ENCODE measurements around the gene PPP2R2C. TPM values are rescaled to one million over a fixed set of nuclear protein-coding genes. Genes with fewer than 3 reads are reported as not detected.

The PPP2R2C gene
- total and polyA plus RNA-seq, 2 of the 4 experiments (the other 2 are of a cell fraction), result 0.03 TPM; not detected in 1

GRCh38 chr4:6495296-6495590 is 22.8 kb upstream of the PPP2R2C start:
- H2BK20ac ChIP-seq (ENCODE audit: low read depth, low read length), result no peak overlapping the region
- H2BK15ac ChIP-seq (ENCODE audit: low read depth, low read length), result no peak overlapping the region
- intact Hi-C loops (cut with micrococcal nuclease) (no loop called here), dilution Hi-C loops (cut with HindIII; ENCODE audit: low sequenced_read_pairs, unreplicated experiment) (no loop called here), in situ Hi-C loops (cut with MboI; ENCODE audit: low sequenced_read_pairs) (no loop called here)
- H2BK120ac ChIP-seq (ENCODE audit: low read depth, low read length), result no peak overlapping the region
- H2AK5ac ChIP-seq (ENCODE audit: low read depth, low read length), result no peak overlapping the region
- H3K9me1 ChIP-seq (ENCODE audit: insufficient read depth, low read length), result no peaks in the 10 kb centered on the region
- no peak overlapping the region for H3K4ac ChIP-seq (ENCODE audit: low read depth, low read length)
- no peak overlapping the region for H4K91ac ChIP-seq (ENCODE audit: insufficient read depth, low read depth, low read length)
- no peaks in the 10 kb centered on the region for H4K20me1 ChIP-seq (ENCODE audit: insufficient read depth, low read length)
- peaks cover 5% of the 10 kb centered on the region; the same call in 1 of the 2 replicates for H3K27me3 ChIP-seq (ENCODE audit: control insufficient read depth, insufficient read depth, low read length)
- POLR2A ChIA-PET (ENCODE audit: unreplicated experiment), result interaction anchor here (0.6 kb wide), 1 partner anchor 673 kb away, joined by 16 read pairs; no protein-coding TSS in a partner anchor
- DNase-seq (no peak), ATAC-seq (ENCODE audit: low read depth) (no peak)
- H4K8ac ChIP-seq (ENCODE audit: low read depth in 2 of 2, low read length in 2 of 2), result no peak overlapping the region
- H3K56ac ChIP-seq (ENCODE audit: extremely low read depth, insufficient read depth, low read length), result no peak overlapping the region
- no peaks in the 10 kb centered on the region for H3K9me3 ChIP-seq (ENCODE audit: control insufficient read depth, insufficient read depth, low read length)
- H4K5ac ChIP-seq (ENCODE audit: low read depth, low read length), result no peak overlapping the region
- H3K79me1 ChIP-seq (ENCODE audit: low read depth in 1 of 2, low read length in 2 of 2), result no peaks in the 10 kb centered on the region
- CTCF ChIA-PET, result no interaction called here
- TF ChIP-seq RFX5 (IDR thresholded peaks at IDR 0.05; ENCODE audit: low read depth, low read length), result no peak
- TF ChIP-seq MAZ (IDR thresholded peaks at IDR 0.05; ENCODE audit: borderline replicate concordance, low read depth, low read length), result no peak
- no peak for TF ChIP-seq MXI1 (IDR thresholded peaks at IDR 0.05; ENCODE audit: borderline replicate concordance, low read depth, low read length)
- no peak for TF ChIP-seq CTCF (conservative IDR thresholded peaks at IDR 0.05; ENCODE audit: low read depth, low read length)
- TF ChIP-seq POLR2A (IDR thresholded peaks at IDR 0.05; ENCODE audit: low read depth, low read length), result no peak
- TF ChIP-seq ELK1 (IDR thresholded peaks at IDR 0.05; ENCODE audit: borderline replicate concordance, low read depth, low read length), result no peak
- no peak for TF ChIP-seq NFE2L2 (IDR thresholded peaks at IDR 0.05; ENCODE audit: low read depth, low read length)
- BruUV-seq (replicated peaks), result no TSS peak
- H3K4me1 ChIP-seq (ENCODE audit: control insufficient read depth, insufficient read depth, low read length), result no peaks in the 10 kb centered on the region
- H2AFZ ChIP-seq (replicated peaks; ENCODE audit: low read length, poor library complexity), result no peak overlapping the region
- no peak overlapping the region for H3K14ac ChIP-seq (replicated peaks; ENCODE audit: low read depth, low read length)
- no peak overlapping the region for H3K4me2 ChIP-seq (ENCODE audit: low read depth, low read length)
- no peak overlapping the region for H2BK5ac ChIP-seq (ENCODE audit: low read depth, low read length, poor library complexity, severe bottlenecking)
- H2AK9ac ChIP-seq (replicated peaks; ENCODE audit: low read depth, low read length, poor library complexity), result no peak overlapping the region
- no peak overlapping the region for H3K27ac ChIP-seq (ENCODE audit: insufficient read depth, low read length)
- H3K36me3 ChIP-seq (ENCODE audit: control insufficient read depth, insufficient read depth, low read length), result no peaks in the 10 kb centered on the region
- no peak overlapping the region for H3K18ac ChIP-seq (ENCODE audit: low read depth, low read length)
- H3K9ac ChIP-seq (ENCODE audit: low read depth, low read length), result no peak overlapping the region
- 83% methylated on average over 4 of the region's 7 CpGs; no CpG with 5 or more reads in 1 of the 2 experiments for WGBS, 2 experiments (ENCODE audit: extremely low coverage in 2 of 2, insufficient read length in 1 of 2)
- H3K4me3 ChIP-seq (ENCODE audit: insufficient read depth, low read depth, low read length), result no peak overlapping the region
- no peak overlapping the region for H3K23ac ChIP-seq (ENCODE audit: low read depth, low read length)

Measured in IMR-90 (cell line).